H1 (cell line): ENCODE measurements around the gene ZMYM2. TPM values are rescaled to one million over a fixed set of nuclear protein-coding genes. Genes with fewer than 3 reads are reported as not detected.

Source experiments
- CTCF ChIA-PET: fragments of 300-600 bp; sonication (Branson Sonifier 250); formaldehyde crosslinking; loops from one replicate; lab custom pipeline; 2021; ENCODE audit not compliant: partially characterized antibody; lab: Charles Lee
- POLR2A ChIA-PET: fragments of 300-600 bp; sonication (Branson Sonifier 250); formaldehyde crosslinking; loops from one replicate; lab custom pipeline; 2021; ENCODE audit warnings: inconsistent platforms; ENCODE audit not compliant: partially characterized antibody; lab: Charles Lee
- DNase-seq, 2 experiments: peaks; one replicate each; pipeline versions ENCODE4 v3.0.0 to v3.0.0-alpha.2; 2010 to 2022; ENCODE audit warnings: low spot score in 2 of 2, low read depth in 1 of 2, mixed read lengths in 1 of 2
- FAIRE-seq: peaks from 2 replicates; lab custom pipeline; 2011; peaks lifted over from hg19 to GRCh38; lab: Jason Lieb, UNC
- H2AFZ ChIP-seq: 2 replicates; pipeline ENCODE4 v1.8.1; 2012; ENCODE audit warnings: low read length, inconsistent platforms
- H2AK5ac ChIP-seq: 2 replicates; pipeline ENCODE4 v1.6.1; 2013; ENCODE audit warnings: low read depth, low read length
- H2BK120ac ChIP-seq: replicated peaks from 2 replicates; pipeline ENCODE3; 2013; ENCODE audit warnings: low read depth, low read length, inconsistent platforms
- H2BK12ac ChIP-seq: 2 replicates; pipeline ENCODE4 v1.6.1; 2013; ENCODE audit warnings: low read depth, low read length
- H2BK15ac ChIP-seq: 2 replicates; pipeline ENCODE4 v1.6.1; 2013; ENCODE audit warnings: low read length
- H2BK20ac ChIP-seq: 2 replicates; pipeline ENCODE4 v1.6.1; 2013; ENCODE audit warnings: low read length
- H2BK5ac ChIP-seq: 2 replicates; pipeline ENCODE4 v1.6.1; 2013; ENCODE audit warnings: low read depth, low read length
- H3K14ac ChIP-seq: 2 replicates; pipeline ENCODE4 v1.6.1; 2013; ENCODE audit warnings: inconsistent platforms; ENCODE audit not compliant: insufficient read length
- H3K18ac ChIP-seq: 2 replicates; pipeline ENCODE4 v1.6.1; 2013; ENCODE audit warnings: low read length; ENCODE audit errors: extremely low read depth
- H3K23ac ChIP-seq: 2 replicates; pipeline ENCODE4 v1.6.1; 2013; ENCODE audit warnings: inconsistent platforms; ENCODE audit not compliant: insufficient read length
- H3K23me2 ChIP-seq: 2 replicates; pipeline ENCODE4 v1.6.1; 2013; ENCODE audit warnings: low read depth, low read length
- H3K27ac ChIP-seq: 2 replicates; pipeline ENCODE4 v1.6.1; 2011; ENCODE audit warnings: low read depth, low read length, inconsistent platforms
- H3K27me3 ChIP-seq, 4 experiments: replicated peaks in 1 of 4; 1 replicate in 1 of 4; 2 replicates in 3 of 4; pipeline versions ENCODE4 v1.6.1 to v1.8.1; 2011 to 2013; ENCODE audit warnings: low read length in 3 of 4, mild to moderate bottlenecking in 3 of 4, inconsistent platforms in 2 of 4, mixed read lengths in 2 of 4, moderate library complexity in 1 of 4; ENCODE audit not compliant: control insufficient read depth in 3 of 4, insufficient read depth in 3 of 4; ENCODE audit errors: extremely low read depth in 1 of 4
- H3K36me3 ChIP-seq, 4 experiments: 2 replicates each; pipeline versions ENCODE4 v1.6.1 to v1.8.1; 2011 to 2013; ENCODE audit warnings: mild to moderate bottlenecking in 4 of 4, low read length in 3 of 4, moderate library complexity in 2 of 4, control low read depth in 1 of 4, inconsistent platforms in 1 of 4; ENCODE audit not compliant: insufficient read depth in 4 of 4, control insufficient read depth in 2 of 4
- H3K4ac ChIP-seq: replicated peaks from 2 replicates; pipeline ENCODE3; 2013; ENCODE audit warnings: low read length, low read depth, mixed read lengths, inconsistent platforms; ENCODE audit not compliant: insufficient read length
- H3K4me1 ChIP-seq, 4 experiments: replicated peaks in 1 of 4; 1 replicate in 1 of 4; 2 replicates in 3 of 4; pipeline versions ENCODE4 v1.6.1 to v1.8.1; 2011 to 2013; ENCODE audit warnings: low read length in 3 of 4, inconsistent platforms in 2 of 4, mixed read lengths in 1 of 4; ENCODE audit not compliant: insufficient read depth in 4 of 4, control insufficient read depth in 3 of 4
- H3K4me2 ChIP-seq, 2 experiments: 2 replicates each; pipeline versions ENCODE4 v1.6.1 to v1.8.1; 2011 to 2013; ENCODE audit warnings: low read depth in 2 of 2, low read length in 2 of 2, control low read depth in 1 of 2, inconsistent platforms in 1 of 2, mild to moderate bottlenecking in 1 of 2; ENCODE audit not compliant: insufficient read depth in 1 of 2
- H3K4me3 ChIP-seq, 4 experiments: fragments of 200-600, 300-600 bp in 1 of 4; sonication (generic), shearing (Covaris generic), sonication (Bioruptor Twin) in 1 of 4; 2 replicates each; pipeline versions ENCODE4 v1.5.1 to v1.8.1; 2011 to 2016; ENCODE audit warnings: low read length in 4 of 4, low read depth in 3 of 4, control low read depth in 2 of 4, inconsistent platforms in 2 of 4, mild to moderate bottlenecking in 2 of 4, mixed read lengths in 1 of 4, moderate library complexity in 1 of 4; ENCODE audit not compliant: insufficient read depth in 2 of 4; ENCODE audit errors: extremely low read depth in 1 of 4
- H3K56ac ChIP-seq: replicated peaks from 2 replicates; pipeline ENCODE3; 2013; ENCODE audit warnings: low read depth, mild to moderate bottlenecking, mixed read lengths, low read length, inconsistent platforms; ENCODE audit not compliant: insufficient read length
- H3K79me1 ChIP-seq: 2 replicates; pipeline ENCODE4 v1.6.1; 2013; ENCODE audit warnings: low read depth, low read length, control low read depth
- H3K79me2 ChIP-seq, 2 experiments: 2 replicates each; pipeline versions ENCODE4 v1.6.1 to v1.8.1; 2012 to 2013; ENCODE audit warnings: low read length in 2 of 2, mild to moderate bottlenecking in 2 of 2, inconsistent platforms in 1 of 2; ENCODE audit not compliant: insufficient read depth in 2 of 2, control insufficient read depth in 1 of 2
- H3K9ac ChIP-seq, 4 experiments: replicated peaks in 1 of 4; 1 replicate in 1 of 4; 2 replicates in 3 of 4; pipeline versions ENCODE4 v1.6.1 to v1.8.1; 2011 to 2013; ENCODE audit warnings: low read depth in 3 of 4, low read length in 3 of 4, control low read depth in 2 of 4, mild to moderate bottlenecking in 2 of 4, moderate library complexity in 2 of 4, inconsistent platforms in 1 of 4; ENCODE audit errors: extremely low read depth in 1 of 4
- H3K9me3 ChIP-seq, 2 experiments: 2 replicates each; pipeline versions ENCODE4 v1.6.1 to v1.8.1; 2012 to 2013; ENCODE audit warnings: mild to moderate bottlenecking in 2 of 2, moderate library complexity in 2 of 2, control low read depth in 1 of 2, inconsistent platforms in 1 of 2, low read depth in 1 of 2, low read length in 1 of 2, mixed read lengths in 1 of 2; ENCODE audit not compliant: insufficient read depth in 2 of 2
- H4K20me1 ChIP-seq, 2 experiments: replicated peaks in 1 of 2; 2 replicates each; pipeline versions ENCODE3 to v1.8.1; 2011 to 2013; ENCODE audit warnings: inconsistent platforms in 2 of 2, low read length in 2 of 2, mild to moderate bottlenecking in 1 of 2; ENCODE audit not compliant: insufficient read depth in 2 of 2, control insufficient read depth in 1 of 2
- H4K5ac ChIP-seq: 2 replicates; pipeline ENCODE4 v1.6.1; 2013; ENCODE audit warnings: low read length, low read depth, mixed read lengths, inconsistent platforms; ENCODE audit not compliant: insufficient read length
- H4K8ac ChIP-seq: 2 replicates; pipeline ENCODE4 v1.8.0; 2013; ENCODE audit warnings: mild to moderate bottlenecking, moderate library complexity, low read length, inconsistent platforms; ENCODE audit not compliant: insufficient read depth; ENCODE audit errors: extremely low read depth
- H4K91ac ChIP-seq: replicated peaks from 2 replicates; pipeline ENCODE3; 2013; ENCODE audit warnings: low read length, mixed read lengths, inconsistent platforms; ENCODE audit not compliant: insufficient read length
- BACH1 ChIP-seq: IDR thresholded peaks from 2 replicates; pipeline ENCODE4 v1.6.1; 2012; ENCODE audit warnings: low read length, improper control_type of control experiment
- BRCA1 ChIP-seq: IDR thresholded peaks from 2 replicates; pipeline ENCODE4 v1.6.1; 2012; ENCODE audit warnings: low read depth, low read length, improper control_type of control experiment
- CHD1 ChIP-seq: IDR thresholded peaks from 2 replicates; pipeline ENCODE4 v1.6.1; 2012; ENCODE audit warnings: low read depth, low read length, improper control_type of control experiment
- CHD2 ChIP-seq: IDR thresholded peaks from 2 replicates; pipeline ENCODE4 v1.6.1; 2012; ENCODE audit warnings: low read length, improper control_type of control experiment
- EP300 ChIP-seq, 2 experiments: IDR thresholded peaks; 1 replicate in 1 of 2; 2 replicates in 1 of 2; pipeline ENCODE4 v1.6.1; 2011 to 2012; ENCODE audit warnings: low read depth in 2 of 2, low read length in 2 of 2, mild to moderate bottlenecking in 2 of 2, borderline replicate concordance in 1 of 2, inconsistent platforms in 1 of 2, moderate library complexity in 1 of 2
- HDAC2 ChIP-seq, 2 experiments: fragments of 300-600 bp in 1 of 2; sonication (generic) in 1 of 2; IDR thresholded peaks; 2 replicates each; pipeline ENCODE4 v1.6.1; 2011 to 2012; ENCODE audit warnings: low read depth in 2 of 2, low read length in 2 of 2, mild to moderate bottlenecking in 2 of 2, moderate library complexity in 2 of 2, borderline replicate concordance in 1 of 2, inconsistent platforms in 1 of 2
- JUND ChIP-seq: IDR thresholded peaks from 2 replicates; pipeline ENCODE4 v1.6.1; 2011; ENCODE audit warnings: mild to moderate bottlenecking, improper control_type of control experiment, low read length
- KDM5A ChIP-seq: fragments of 200-600 bp; IDR thresholded peaks from 2 replicates; pipeline ENCODE4 v1.7.1; 2012; ENCODE audit warnings: mild to moderate bottlenecking, low read length, inconsistent platforms, mixed read lengths
- NANOG ChIP-seq: IDR thresholded peaks from 2 replicates; pipeline ENCODE4 v1.6.1; 2011; ENCODE audit warnings: low read length, low read depth, mild to moderate bottlenecking, inconsistent platforms; ENCODE audit not compliant: insufficient read depth, poor library complexity, severe bottlenecking
- POLR2A ChIP-seq, 2 experiments: IDR thresholded peaks; 1 replicate in 1 of 2; 2 replicates in 1 of 2; pipeline ENCODE4 v1.6.1; 2011; ENCODE audit warnings: low read depth in 2 of 2, low read length in 2 of 2, mild to moderate bottlenecking in 2 of 2; ENCODE audit errors: control extremely low read depth in 1 of 2
- POLR2AphosphoS5 ChIP-seq: IDR thresholded peaks from 2 replicates; pipeline ENCODE4 v1.6.1; 2011; ENCODE audit warnings: low read depth, low read length
- RFX5 ChIP-seq: IDR thresholded peaks from 2 replicates; pipeline ENCODE4 v1.6.1; 2011; ENCODE audit warnings: low read depth, low read length, improper control_type of control experiment, borderline replicate concordance
- SAP30 ChIP-seq: fragments of 300-600 bp; sonication (generic); IDR thresholded peaks from 2 replicates; pipeline ENCODE4 v1.7.1; 2012; ENCODE audit warnings: low read length, moderate library complexity, mild to moderate bottlenecking, inconsistent platforms; ENCODE audit not compliant: insufficient read depth, insufficient replicate concordance
- SIRT6 ChIP-seq: IDR thresholded peaks from one replicate; pipeline ENCODE4 v1.7.1; 2012; ENCODE audit warnings: low read length, inconsistent platforms
- SRF ChIP-seq: IDR thresholded peaks from 2 replicates; pipeline ENCODE4 v1.6.1; 2011; ENCODE audit warnings: mild to moderate bottlenecking, low read depth, low read length, moderate library complexity
- WGBS, 2 experiments: shearing (Covaris generic) in 1 of 2; methylation state at CpG; one replicate each; pipeline versions ENCODE4 v1.1.6 to v1.1.7; 2013 to 2015; ENCODE audit warnings: low lambda C conversion rate in 2 of 2, mixed read lengths in 2 of 2, inconsistent platforms in 1 of 2, low coverage in 1 of 2, missing lambda C conversion rate in 1 of 2; ENCODE audit not compliant: insufficient replicate concordance in 2 of 2, insufficient coverage in 1 of 2, insufficient read length in 1 of 2; ENCODE audit errors: extremely low coverage in 1 of 2, missing lambda C conversion rate in 1 of 2; 5-methylcytosine and 5-hydroxymethylcytosine counted together
- polyA plus RNA-seq, 7 experiments: library from polyadenylated mRNA; depleted of rRNA in 3 of 7; stranded (reverse) in 5 of 7; unstranded in 2 of 7; fragments of >200 nt in 5 of 7; fragments of 200-250 nt in 2 of 7; gene quantifications; 1 replicate in 5 of 7; 2 replicates in 1 of 7; 4 replicates in 1 of 7; pipeline versions ENCODE4 v1.2.1 to v1.2.3, GENCODE V29; 2011 to 2013; ENCODE audit warnings: missing spikeins in 2 of 7, mixed read lengths in 2 of 7
- total RNA-seq: library from RNA; stranded (reverse); fragmentation: NEBNext Ultra II Directional; extraction: Animal tissue kit (Norgen Biotek cat#: 25700); gene quantifications from 2 replicates; pipeline ENCODE4 v1.2.1, GENCODE V29; 2021

ZMYM2 gene
- total and polyA plus RNA-seq, 2 of the 8 experiments (the other 6 are each of a cell fraction or from before 2014, with no cell fraction given), result 41.2 to 159 TPM

DNA sequence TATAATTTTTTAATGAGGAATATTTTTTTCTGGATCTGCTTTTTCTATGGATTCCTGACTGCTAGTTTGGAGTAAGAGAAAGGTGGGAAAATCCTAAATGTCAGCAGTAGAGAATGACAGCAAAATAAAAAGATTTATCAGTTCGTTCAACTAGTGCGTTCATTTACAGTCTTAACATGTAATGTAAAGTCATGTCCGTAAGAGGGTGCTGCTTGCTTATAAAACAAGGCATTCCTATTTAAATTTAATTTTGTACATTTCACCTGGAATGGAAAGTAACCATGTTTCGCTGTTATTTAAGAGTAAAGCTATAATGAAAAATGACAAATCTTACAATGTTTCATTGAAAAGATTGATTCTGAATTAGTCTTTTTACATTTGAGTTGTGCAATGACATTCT is 76.6 kb downstream of the ZMYM2 start:
- CTCF ChIA-PET, result interaction anchor here (1.0 to 1.2 kb wide), 2 partner anchors 31 to 129 kb away, joined by 3 read pairs; no protein-coding TSS in a partner anchor
- H4K20me1 ChIP-seq, result peaks cover 0 to 3% of the 10 kb centered on the region in 2 experiments

More for the DNA sequence above, 76.6 kb downstream of the ZMYM2 start:
- Histone ChIP-seq H3K23me2 (no peaks in the 10 kb centered on the region), H3K36me3 (peaks cover 0 to 76% (median 34%) of the 10 kb centered on the region in 4 experiments; a peak in 6 of 8 replicates), H2BK120ac (no peak overlapping the region), H3K4ac (no peak overlapping the region), H3K18ac (no peak overlapping the region), H3K4me3 (no peak overlapping the region), H4K8ac (no peak overlapping the region), H3K27me3 (no peaks in the 10 kb centered on the region), H4K91ac (no peak overlapping the region), H3K27ac (no peak overlapping the region), H2BK20ac (no peak overlapping the region), H2BK12ac (no peak overlapping the region), H3K14ac (no peak overlapping the region), H3K9ac (no peak overlapping the region), H4K5ac (no peak overlapping the region), H2BK5ac (no peak overlapping the region), H3K56ac (no peak overlapping the region), H3K79me1 (no peaks in the 10 kb centered on the region; the same call in 1 of the 2 replicates), H3K79me2 (peaks cover 0 to 55% of the 10 kb centered on the region in 2 experiments; a peak in 3 of 4 replicates), H2AK5ac (no peak overlapping the region), H3K4me1 (no peaks in the 10 kb centered on the region), H3K4me2 (no peak overlapping the region), H2AFZ (no peak overlapping the region), H2BK15ac (no peak overlapping the region), H3K9me3 (no peaks in the 10 kb centered on the region), H3K23ac (no peak overlapping the region)
- WGBS, 2 experiments, result 89% methylated on average over 4 of the region's 4 CpGs; no CpG with 5 or more reads in 1 of the 2 experiments
- DNase-seq, result no peak
- no peak for TF ChIP-seq POLR2A (IDR thresholded peaks at IDR 0.05; ENCODE audit: control extremely low read depth in 1 of 2, low read depth in 2 of 2, low read length in 2 of 2)
- TF ChIP-seq CHD1, result no peak
- TF ChIP-seq BACH1, result no peak
- TF ChIP-seq SAP30, result no peak
- no peak for TF ChIP-seq BRCA1
- TF ChIP-seq SRF, result no peak
- TF ChIP-seq JUND, result no peak
- TF ChIP-seq CHD2, result no peak
- no peak for TF ChIP-seq NANOG
- no peak for TF ChIP-seq POLR2AphosphoS5
- TF ChIP-seq RFX5, result no peak
- TF ChIP-seq EP300 (IDR thresholded peaks at IDR 0.05; ENCODE audit: borderline replicate concordance in 1 of 2, low read depth in 2 of 2, low read length in 2 of 2), result no peak
- no peak for TF ChIP-seq HDAC2 (IDR thresholded peaks at IDR 0.05; ENCODE audit: borderline replicate concordance in 1 of 2, low read depth in 2 of 2, low read length in 2 of 2)
- no peak for TF ChIP-seq SIRT6
- no peak for TF ChIP-seq KDM5A
- POLR2A ChIA-PET, result interaction anchor here (1.3 kb wide), 1 partner anchor 9 kb away, joined by 3 read pairs; no protein-coding TSS in a partner anchor
- FAIRE-seq, result no peak
